ENCODE results near the gene COL6A1. TPM values are rescaled to one million over a fixed set of nuclear protein-coding genes. Genes with fewer than 3 reads are reported as not detected.

The COL6A1 gene
- total and polyA plus RNA-seq, 2 of the 13 experiments (the other 11 are each of a cell fraction or from before 2014, with no cell fraction given), result 3.1 to 4.8 TPM

GRCh38 chr21:46027851-46028493 lies 46.4 kb downstream of the COL6A1 start:
- POLR2A ChIA-PET, result no interaction called here
- in situ Hi-C loops (cut with HindIII; ENCODE audit: extremely low pct_ligation_motif_present, low pct_unique_long_range_greater_than_20kb), result no loop called here
- no peak for FAIRE-seq
- TF ChIP-seq E2F1 (CRISPR knock-in tag; IDR thresholded peaks at IDR 0.05), result no peak
- TF ChIP-seq, protein P1, sequence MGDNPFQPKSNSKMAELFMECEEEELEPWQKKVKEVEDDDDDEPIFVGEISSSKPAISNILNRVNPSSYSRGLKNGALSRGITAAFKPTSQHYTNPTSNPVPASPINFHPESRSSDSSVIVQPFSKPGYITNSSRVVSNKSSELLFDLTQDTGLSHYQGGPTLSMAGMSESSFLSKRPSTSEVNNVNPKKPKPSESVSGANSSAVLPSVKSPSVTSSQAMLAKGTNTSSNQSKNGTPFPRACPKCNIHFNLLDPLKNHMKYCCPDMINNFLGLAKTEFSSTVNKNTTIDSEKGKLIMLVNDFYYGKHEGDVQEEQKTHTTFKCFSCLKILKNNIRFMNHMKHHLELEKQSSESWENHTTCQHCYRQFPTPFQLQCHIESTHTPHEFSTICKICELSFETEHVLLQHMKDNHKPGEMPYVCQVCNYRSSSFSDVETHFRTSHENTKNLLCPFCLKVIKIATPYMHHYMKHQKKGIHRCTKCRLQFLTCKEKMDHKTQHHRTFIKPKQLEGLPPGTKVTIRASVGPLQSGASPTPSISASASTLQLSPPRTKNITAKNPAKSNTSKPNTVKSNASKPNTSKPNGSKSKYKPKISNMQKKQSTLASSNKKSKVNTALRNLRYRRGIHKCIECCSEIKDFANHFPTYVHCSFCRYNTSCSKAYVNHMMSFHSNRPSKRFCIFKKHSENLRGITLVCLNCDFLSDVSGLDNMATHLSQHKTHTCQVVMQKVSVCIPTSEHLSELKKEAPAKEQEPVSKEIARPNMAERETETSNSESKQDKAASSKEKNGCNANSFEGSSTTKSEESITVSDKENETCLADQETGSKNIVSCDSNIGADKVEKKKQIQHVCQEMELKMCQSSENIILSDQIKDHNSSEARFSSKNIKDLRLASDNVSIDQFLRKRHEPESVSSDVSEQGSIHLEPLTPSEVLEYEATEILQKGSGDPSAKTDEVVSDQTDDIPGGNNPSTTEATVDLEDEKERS (CRISPR knock-in tag; IDR thresholded peaks at IDR 0.05), result no peak
- no peak for TF ChIP-seq ZNF556 (CRISPR knock-in tag; IDR thresholded peaks at IDR 0.05; ENCODE audit: borderline replicate concordance)
- TF ChIP-seq TGIF2 (CRISPR knock-in tag; IDR thresholded peaks at IDR 0.05), result no peak
- no peak for TF ChIP-seq RFX5 (IDR thresholded peaks at IDR 0.05; ENCODE audit: low read depth, low read length)
- TF ChIP-seq, protein P2, sequence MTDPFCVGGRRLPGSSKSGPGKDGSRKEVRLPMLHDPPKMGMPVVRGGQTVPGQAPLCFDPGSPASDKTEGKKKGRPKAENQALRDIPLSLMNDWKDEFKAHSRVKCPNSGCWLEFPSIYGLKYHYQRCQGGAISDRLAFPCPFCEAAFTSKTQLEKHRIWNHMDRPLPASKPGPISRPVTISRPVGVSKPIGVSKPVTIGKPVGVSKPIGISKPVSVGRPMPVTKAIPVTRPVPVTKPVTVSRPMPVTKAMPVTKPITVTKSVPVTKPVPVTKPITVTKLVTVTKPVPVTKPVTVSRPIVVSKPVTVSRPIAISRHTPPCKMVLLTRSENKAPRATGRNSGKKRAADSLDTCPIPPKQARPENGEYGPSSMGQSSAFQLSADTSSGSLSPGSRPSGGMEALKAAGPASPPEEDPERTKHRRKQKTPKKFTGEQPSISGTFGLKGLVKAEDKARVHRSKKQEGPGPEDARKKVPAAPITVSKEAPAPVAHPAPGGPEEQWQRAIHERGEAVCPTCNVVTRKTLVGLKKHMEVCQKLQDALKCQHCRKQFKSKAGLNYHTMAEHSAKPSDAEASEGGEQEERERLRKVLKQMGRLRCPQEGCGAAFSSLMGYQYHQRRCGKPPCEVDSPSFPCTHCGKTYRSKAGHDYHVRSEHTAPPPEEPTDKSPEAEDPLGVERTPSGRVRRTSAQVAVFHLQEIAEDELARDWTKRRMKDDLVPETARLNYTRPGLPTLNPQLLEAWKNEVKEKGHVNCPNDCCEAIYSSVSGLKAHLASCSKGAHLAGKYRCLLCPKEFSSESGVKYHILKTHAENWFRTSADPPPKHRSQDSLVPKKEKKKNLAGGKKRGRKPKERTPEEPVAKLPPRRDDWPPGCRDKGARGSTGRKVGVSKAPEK (CRISPR knock-in tag; IDR thresholded peaks at IDR 0.05; ENCODE audit: borderline replicate concordance), result no peak
- TF ChIP-seq ARNT (IDR thresholded peaks at IDR 0.05), result no peak
- no peak for TF ChIP-seq ZNF724P (CRISPR knock-in tag; IDR thresholded peaks at IDR 0.05; ENCODE audit: borderline replicate concordance)
- TF ChIP-seq ZNF570 (CRISPR knock-in tag; IDR thresholded peaks at IDR 0.05; ENCODE audit: borderline replicate concordance), result no peak
- no peak for TF ChIP-seq RAD51 (IDR thresholded peaks at IDR 0.05; ENCODE audit: borderline replicate concordance)
- no peak for TF ChIP-seq PRDM10 (CRISPR knock-in tag; IDR thresholded peaks at IDR 0.05; ENCODE audit: low read depth)
- TF ChIP-seq ZNF382 (CRISPR knock-in tag; IDR thresholded peaks at IDR 0.05; ENCODE audit: borderline replicate concordance), result no peak
- TF ChIP-seq JDP2 (CRISPR knock-in tag; IDR thresholded peaks at IDR 0.05; ENCODE audit: borderline replicate concordance), result no peak

More at GRCh38 chr21:46027851-46028493, 46.4 kb downstream of the COL6A1 start:
- no peaks in the 10 kb centered on the region; the same call in 1 of the 2 replicates for H3K4me1 ChIP-seq (ENCODE audit: insufficient read depth, low read length)
- H3K36me3 ChIP-seq (replicated peaks in 1 of 2; ENCODE audit: control insufficient read depth in 1 of 2, insufficient read depth in 2 of 2, low read length in 2 of 2), result no peaks in the 10 kb centered on the region
- intact Hi-C loops (cut with micrococcal nuclease; ENCODE audit: unreplicated experiment), result no loop called here
- WGBS (ENCODE audit: low lambda C conversion rate), result 0% methylated on average over 3 of the region's 3 CpGs
- no peak overlapping the region for H3K27ac ChIP-seq (ENCODE audit: extremely low read length, insufficient read depth, low read length)
- H3K9me3 ChIP-seq (ENCODE audit: low read length), result peaks cover 11% of the 10 kb centered on the region
- H3K9ac ChIP-seq (ENCODE audit: insufficient read depth, low read depth, low read length), result no peak overlapping the region
- no peaks in the 10 kb centered on the region for H3K79me2 ChIP-seq (ENCODE audit: insufficient read depth, low read length)
- H3K4me2 ChIP-seq (ENCODE audit: low read depth, low read length), result no peak overlapping the region
- BruUV-seq (replicated peaks), result no TSS peak
- ATAC-seq (no peak), DNase-seq (ENCODE audit: low spot score) (no peak)
- no peak overlapping the region for H2AFZ ChIP-seq (ENCODE audit: low read length)
- no peak overlapping the region for H3K4me3 ChIP-seq (replicated peaks in 1 of 3; ENCODE audit: insufficient read depth in 1 of 3, low read depth in 2 of 3, low read length in 3 of 3)
- peaks cover 0 to under 1% of the 10 kb centered on the region in 2 experiments; a peak in 2 of 5 replicates for H3K27me3 ChIP-seq (ENCODE audit: control insufficient read depth in 1 of 2, insufficient read depth in 2 of 2, low read length in 2 of 2)
- no peaks in the 10 kb centered on the region for H4K20me1 ChIP-seq (ENCODE audit: insufficient read depth, low read length)
- CTCF ChIA-PET (ENCODE audit: low intra/inter-chr PET ratio, low total read pairs), result no interaction called here

Data from HepG2 (cell line).